K562 (cell line): ENCODE results near the gene IMP4. TPM values are rescaled to one million over a fixed set of nuclear protein-coding genes. Genes with fewer than 3 reads are reported as not detected.

ENCODE experiments used
- ATAC-seq: fragments of 200-7000 bp; cut with Tn5 transposase; 3 replicates; pipeline ENCODE4 v1.9.1; 2020; ENCODE audit warnings: moderate library complexity
- BruUV-seq: library from RNA; stranded (reverse); fragments of 400-500 nt; replicated peaks from 2 replicates; lab custom pipeline; 2021; lab: Mats Ljungman, UMichigan
- CTCF ChIA-PET: fragments of 300-600 bp; formaldehyde crosslinking; extraction: SDS; loops from one replicate; lab custom pipeline; 2021; ENCODE audit warnings: low intra/inter-chr PET ratio; lab: Yijun Ruan, JAX
- POLR2A ChIA-PET: fragments of 300-600, 350-650 bp; sonication (Branson Sonifier 250); formaldehyde crosslinking; extraction: SDS; loops from one replicate; lab custom pipeline; 2021; ENCODE audit warnings: antibody characterized with exemption, inconsistent platforms; lab: Yijun Ruan, JAX
- DNase-seq, 4 experiments: peaks; one replicate each; pipeline versions ENCODE4 v3.0.0 to v3.0.0-alpha.2; 2011 to 2018; ENCODE audit warnings: low spot score in 3 of 4, mixed read lengths in 3 of 4; ENCODE audit errors: extremely low read depth in 1 of 4
- FAIRE-seq: peaks from 2 replicates; lab custom pipeline; 2011; peaks lifted over from hg19 to GRCh38; lab: Jason Lieb, UNC
- H2AFZ ChIP-seq: 2 replicates; pipeline ENCODE4 v1.6.0; 2011; ENCODE audit warnings: low read depth, low read length, control low read depth, inconsistent platforms
- H3K27ac ChIP-seq: fragments of 200-600 bp; 3 replicates; pipeline ENCODE4 v1.8.0; 2011; ENCODE audit warnings: low read depth, mild to moderate bottlenecking, control low read depth, inconsistent platforms, low read length, moderate library complexity, mixed read lengths; ENCODE audit errors: extremely low read depth
- H3K27me3 ChIP-seq, 2 experiments: fragments of 300-600 bp in 1 of 2; 2 replicates in 1 of 2; 3 replicates in 1 of 2; pipeline versions ENCODE4 v1.6.0 to v1.8.0; 2011; ENCODE audit warnings: inconsistent platforms in 2 of 2, low read length in 2 of 2, mild to moderate bottlenecking in 1 of 2, mixed read lengths in 1 of 2, moderate library complexity in 1 of 2; ENCODE audit not compliant: control insufficient read depth in 2 of 2, insufficient read depth in 2 of 2
- H3K36me3 ChIP-seq: fragments of 300-600 bp; 3 replicates; pipeline ENCODE4 v1.8.0; 2011; ENCODE audit warnings: mild to moderate bottlenecking, low read length, inconsistent platforms; ENCODE audit not compliant: control insufficient read depth, insufficient read depth
- H3K4me1 ChIP-seq, 2 experiments: fragments of 200-600 bp in 1 of 2; replicated peaks in 1 of 2; 2 replicates in 1 of 2; 3 replicates in 1 of 2; pipeline versions ENCODE4 v1.5.1 to v1.8.0; 2011; ENCODE audit warnings: inconsistent platforms in 2 of 2, low read length in 2 of 2, mild to moderate bottlenecking in 1 of 2, mixed read lengths in 1 of 2, moderate library complexity in 1 of 2; ENCODE audit not compliant: control insufficient read depth in 2 of 2, insufficient read depth in 2 of 2
- H3K4me2 ChIP-seq: 2 replicates; pipeline ENCODE4 v1.6.1; 2011; ENCODE audit warnings: low read length, control low read depth, inconsistent platforms, mixed read lengths; ENCODE audit not compliant: insufficient read depth
- H3K4me3 ChIP-seq: fragments of 200-600 bp; sonication (generic), shearing (Covaris generic); 2 replicates; pipeline ENCODE4 v1.5.1; 2016; ENCODE audit warnings: control low read depth, inconsistent platforms
- H3K79me2 ChIP-seq: fragments of 200-600 bp; 3 replicates; pipeline ENCODE4 v1.8.0; 2011; ENCODE audit warnings: low read length, inconsistent platforms; ENCODE audit not compliant: control insufficient read depth, insufficient read depth
- H3K9ac ChIP-seq, 2 experiments: 2 replicates each; pipeline versions ENCODE4 v1.6.0 to v1.6.1; 2011; ENCODE audit warnings: low read depth in 2 of 2, low read length in 2 of 2, control low read depth in 1 of 2, inconsistent platforms in 1 of 2, mild to moderate bottlenecking in 1 of 2, mixed read lengths in 1 of 2; ENCODE audit not compliant: insufficient read depth in 1 of 2
- H3K9me1 ChIP-seq: one replicate; pipeline ENCODE4 v1.6.0; 2011; ENCODE audit warnings: inconsistent platforms, mild to moderate bottlenecking, low read length, moderate library complexity; ENCODE audit not compliant: control insufficient read depth, insufficient read depth
- H3K9me3 ChIP-seq: replicated peaks from 2 replicates; pipeline ENCODE4 v1.5.1; 2011; ENCODE audit warnings: low read depth, low read length, inconsistent platforms; ENCODE audit not compliant: control insufficient read depth, insufficient read depth
- H4K20me1 ChIP-seq: replicated peaks from 2 replicates; pipeline ENCODE4 v1.6.1; 2011; ENCODE audit warnings: low read length, inconsistent platforms, mixed read lengths; ENCODE audit not compliant: control insufficient read depth, insufficient read depth
- CREB3 ChIP-seq: fragments of 450-650 bp; conservative IDR thresholded peaks from 2 replicates; pipeline ENCODE4 v1.6.1; 2016; ENCODE audit warnings: missing genetic modification characterization, low read depth, mild to moderate bottlenecking, missing compliant biosample characterization, moderate library complexity
- DPF2 ChIP-seq: fragments of 450-650 bp; IDR thresholded peaks from 2 replicates; pipeline ENCODE4 v1.6.1; 2016
- JUND ChIP-seq, 2 experiments: IDR thresholded peaks; 2 replicates in 1 of 2; 3 replicates in 1 of 2; pipeline ENCODE4 v1.6.1; 2011; ENCODE audit warnings: borderline replicate concordance in 2 of 2, low read depth in 2 of 2, low read length in 2 of 2, improper control_type of control experiment in 1 of 2, missing biosample characterization in 1 of 2, missing genetic modification characterization in 1 of 2, missing genetic modification reagents in 1 of 2
- NFRKB ChIP-seq: fragments of 450-650 bp; IDR thresholded peaks from 2 replicates; pipeline ENCODE4 v1.6.1; 2016; ENCODE audit warnings: low read depth
- NR4A1 ChIP-seq, 2 experiments: fragments of 250-450 bp in 1 of 2; fragments of 450-650 bp in 1 of 2; sonication (Bioruptor Pico) in 1 of 2; IDR thresholded peaks; 2 replicates each; pipeline versions ENCODE4 v1.4.0 to v1.6.1; 2016 to 2020; ENCODE audit warnings: mild to moderate bottlenecking in 2 of 2, missing compliant biosample characterization in 1 of 2, missing genetic modification characterization in 1 of 2, moderate library complexity in 1 of 2
- PKNOX1 ChIP-seq: fragments of 450-650 bp; IDR thresholded peaks from 2 replicates; pipeline ENCODE4 v1.6.1; 2016
- POLR2B ChIP-seq: fragments of 450-650 bp; IDR thresholded peaks from 2 replicates; pipeline ENCODE4 v1.6.1; 2018; ENCODE audit warnings: low read depth; ENCODE audit not compliant: partially characterized antibody
- SPI1 ChIP-seq: IDR thresholded peaks from 2 replicates; pipeline ENCODE4 v1.6.1; 2011; ENCODE audit warnings: low read depth, low read length, control low read depth, borderline replicate concordance
- ZBTB33 ChIP-seq: sonication (generic); formaldehyde crosslinking; IDR thresholded peaks from 2 replicates; pipeline ENCODE4 v1.8.1; 2023; ENCODE audit warnings: mild to moderate bottlenecking, missing genetic modification reagents
- ZKSCAN8 ChIP-seq: fragments of 200-800 bp; sonication (Bioruptor generic); IDR thresholded peaks from 2 replicates; pipeline ENCODE4 v1.6.1; 2016; ENCODE audit warnings: missing genetic modification characterization, missing compliant biosample characterization
- ZNF395 ChIP-seq: fragments of 200-800 bp; sonication (Bioruptor generic); IDR thresholded peaks from 2 replicates; pipeline ENCODE4 v1.6.1; 2017; ENCODE audit warnings: missing genetic modification characterization, missing compliant biosample characterization
- ZNF639 ChIP-seq, 2 experiments: fragments of 200-800 bp in 1 of 2; sonication (Bioruptor generic) in 1 of 2; sonication (generic) in 1 of 2; formaldehyde crosslinking in 1 of 2; IDR thresholded peaks in 1 of 2; conservative IDR thresholded peaks in 1 of 2; 2 replicates each; pipeline versions ENCODE4 v1.5.0 to v1.6.1; 2016 to 2020; ENCODE audit warnings: missing compliant biosample characterization in 1 of 2, missing genetic modification characterization in 1 of 2, missing genetic modification reagents in 1 of 2
- WGBS: fragments of 100-300 bp; shearing (Covaris generic); methylation state at CpG from one replicate; pipeline ENCODE4 v1.1.6; 2016; ENCODE audit warnings: low coverage, mixed read lengths; ENCODE audit not compliant: insufficient coverage; ENCODE audit errors: missing lambda C conversion rate; 5-methylcytosine and 5-hydroxymethylcytosine counted together
- in situ Hi-C: fragments of 300-500 bp; cut with MboI; formaldehyde crosslinking; loops from 4 replicates; pipeline ENCODE4 v1.15.0; 2018; ENCODE audit warnings: inconsistent platforms, mixed read lengths
- intact Hi-C: fragments of 100-400 bp; cut with micrococcal nuclease; formaldehyde crosslinking; loops from 2 replicates; pipeline ENCODE4 v1.14.2; 2022
- polyA plus RNA-seq, 8 experiments: library from polyadenylated mRNA; depleted of rRNA in 4 of 8; stranded (reverse) in 5 of 8; unstranded in 3 of 8; fragments of >200 nt; fragmentation: Nextera tagmentation in 2 of 8; fragmentation: Illumina TruSeq in 1 of 8; extraction: Ambion mirVana in 2 of 8; extraction: Trizol in 1 of 8; gene quantifications; 2 replicates each; pipeline versions ENCODE4 v1.2.1 to v1.2.3, GENCODE V29; 2011 to 2014; ENCODE audit warnings: inconsistent platforms in 1 of 8, missing spikeins in 1 of 8
- total RNA-seq, 7 experiments: library from RNA; depleted of rRNA in 6 of 7; stranded (reverse); fragments of >200 nt in 6 of 7; fragmentation: Illumina TruSeq in 2 of 7; extraction: Trizol in 2 of 7; gene quantifications; 2 replicates each; pipeline versions ENCODE4 v1.2.1 to v1.2.3, GENCODE V29; 2011 to 2021; ENCODE audit warnings: low replicate concordance in 1 of 7

IMP4 gene
- total and polyA plus RNA-seq, 9 of the 15 experiments (the other 6 are each of a cell fraction or from before 2014, with no cell fraction given) = 35.4 to 209 (median 100.0) TPM

GRCh38 chr2:130378898-130379214, 36.2 kb downstream of the IMP4 start:
- ChIA-PET CTCF (no interaction called here), POLR2A (interaction anchor here (0.7 to 4.0 kb wide), 5 partner anchors 9 to 36 kb away, joined by 3 to 18 read pairs (median 6); partner anchors contain the start of genes IMP4 and PTPN18)
- Histone ChIP-seq H2AFZ (peak overlapping the region; percentile 25; the same call in 1 of the 2 replicates), H3K27ac (peak overlapping the region; percentile 81), H3K9ac (0 out of 4 replicates have a peak overlapping the region, but pooled peaks of 1 of the 2 experiments have one; percentile 0), H4K20me1 (no peaks in the 10 kb centered on the region), H3K4me2 (0 out of 2 replicates have a peak overlapping the region, but pooled peaks have one; percentile 5), H3K4me3 (no peak overlapping the region), H3K27me3 (no peaks in the 10 kb centered on the region), H3K9me1 (no peaks in the 10 kb centered on the region), H3K9me3 (peaks cover 2% of the 10 kb centered on the region; the same call in 1 of the 2 replicates), H3K79me2 (peaks cover 13% of the 10 kb centered on the region), H3K36me3 (peaks cover 21% of the 10 kb centered on the region; the same call in 2 of the 3 replicates), H3K4me1 (peaks cover 27 to 56% of the 10 kb centered on the region in 2 experiments)
- FAIRE-seq = no peak
- no TSS peak for BruUV-seq
- 37% methylated on average over 3 of the region's 3 CpGs for WGBS
- no peak for DNase-seq
- ATAC-seq = peak; percentile 10
- in situ Hi-C loops = loop anchor here (25.0 kb wide), 1 partner anchor 208 kb away; the partner anchor contains the start of gene CFC1
- intact Hi-C loops = no loop called here
- peak; percentile 43; the same call in 1 of the 2 replicates for TF ChIP-seq SPI1
- peak; percentile 96 for TF ChIP-seq ZKSCAN8 (CRISPR knock-in tag)
- no peak for TF ChIP-seq PKNOX1
- peak; percentile 81 for TF ChIP-seq ZBTB33 (CRISPR knock-in tag)
- no peak for TF ChIP-seq NR4A1 (CRISPR knock-in tag; IDR thresholded peaks at IDR 0.05)
- TF ChIP-seq NR4A1 (tag; IDR thresholded peaks at IDR 0.05) = 0 out of 2 replicates have a peak, but pooled peaks have one; percentile 55
- peak in 1 of 2 experiments; percentile 45; a peak in 1 of 4 replicates for TF ChIP-seq ZNF639 (CRISPR knock-in tag; conservative IDR thresholded peaks at IDR 0.05 in 1 of 2, IDR thresholded peaks at IDR 0.05 in 1 of 2)
- 0 out of 2 replicates have a peak, but pooled peaks have one; percentile 6 for TF ChIP-seq DPF2
- TF ChIP-seq NFRKB = 0 out of 2 replicates have a peak, but pooled peaks have one; percentile 31
- TF ChIP-seq ZNF395 = 0 out of 2 replicates have a peak, but pooled peaks have one; percentile 16
- TF ChIP-seq POLR2B = no peak
- no peak for TF ChIP-seq JUND (IDR thresholded peaks at IDR 0.05; ENCODE audit: borderline replicate concordance, low read depth, low read length)
- TF ChIP-seq JUND (tag; IDR thresholded peaks at IDR 0.05; ENCODE audit: borderline replicate concordance, low read depth, low read length) = peak; percentile 11; the same call in 1 of the 3 replicates
- TF ChIP-seq CREB3 (tag) = 0 out of 2 replicates have a peak, but pooled peaks have one; percentile 32
